Measurements from ENCODE around the gene PRKCA.

PRKCA gene

DNA sequence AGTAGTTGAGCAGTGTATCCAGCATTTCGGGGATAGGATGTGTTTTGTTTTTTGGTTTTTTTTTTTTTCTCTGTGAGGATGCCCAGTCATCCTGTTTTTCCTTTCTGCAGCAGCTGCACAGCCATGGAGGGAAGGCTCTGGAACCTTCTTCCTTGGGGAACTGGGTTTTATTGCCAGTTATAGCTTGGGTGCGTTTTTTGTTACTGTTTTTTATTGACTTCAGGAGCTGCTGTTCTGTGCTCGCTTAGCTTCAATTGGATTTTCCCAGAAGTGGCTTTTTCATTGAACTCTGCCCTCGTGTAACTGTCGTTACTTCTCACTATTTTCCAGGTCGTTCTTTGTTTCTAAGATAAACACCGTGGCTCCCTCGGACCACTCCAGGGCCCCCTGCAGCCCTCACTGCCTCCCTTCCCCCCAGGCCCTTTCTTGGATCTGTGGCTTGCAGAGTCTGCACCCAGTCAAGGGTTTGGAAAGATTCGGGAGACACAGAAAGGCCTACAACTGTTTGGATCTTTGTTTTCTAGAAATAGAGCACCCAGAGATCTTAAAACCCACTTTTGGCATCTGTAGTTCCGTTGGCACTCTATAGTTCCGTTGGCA is 412.8 kb downstream of the PRKCA start:
- POLR2A ChIA-PET (ENCODE audit: low non-redundant PET): no interaction called here
- no peak overlapping the region for H3K27ac ChIP-seq
- CTCF ChIA-PET: interaction anchor here (0.6 to 1.5 kb wide), 4 partner anchors 185 to 943 kb away, joined by 3 to 4 read pairs (median 3); no protein-coding TSS in a partner anchor
- DNase-seq (ENCODE audit: low spot score): no peak
- TF ChIP-seq, protein P1, sequence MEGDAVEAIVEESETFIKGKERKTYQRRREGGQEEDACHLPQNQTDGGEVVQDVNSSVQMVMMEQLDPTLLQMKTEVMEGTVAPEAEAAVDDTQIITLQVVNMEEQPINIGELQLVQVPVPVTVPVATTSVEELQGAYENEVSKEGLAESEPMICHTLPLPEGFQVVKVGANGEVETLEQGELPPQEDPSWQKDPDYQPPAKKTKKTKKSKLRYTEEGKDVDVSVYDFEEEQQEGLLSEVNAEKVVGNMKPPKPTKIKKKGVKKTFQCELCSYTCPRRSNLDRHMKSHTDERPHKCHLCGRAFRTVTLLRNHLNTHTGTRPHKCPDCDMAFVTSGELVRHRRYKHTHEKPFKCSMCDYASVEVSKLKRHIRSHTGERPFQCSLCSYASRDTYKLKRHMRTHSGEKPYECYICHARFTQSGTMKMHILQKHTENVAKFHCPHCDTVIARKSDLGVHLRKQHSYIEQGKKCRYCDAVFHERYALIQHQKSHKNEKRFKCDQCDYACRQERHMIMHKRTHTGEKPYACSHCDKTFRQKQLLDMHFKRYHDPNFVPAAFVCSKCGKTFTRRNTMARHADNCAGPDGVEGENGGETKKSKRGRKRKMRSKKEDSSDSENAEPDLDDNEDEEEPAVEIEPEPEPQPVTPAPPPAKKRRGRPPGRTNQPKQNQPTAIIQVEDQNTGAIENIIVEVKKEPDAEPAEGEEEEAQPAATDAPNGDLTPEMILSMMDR (conservative IDR thresholded peaks at IDR 0.05; ENCODE audit: low read depth): no peak

DNA sequence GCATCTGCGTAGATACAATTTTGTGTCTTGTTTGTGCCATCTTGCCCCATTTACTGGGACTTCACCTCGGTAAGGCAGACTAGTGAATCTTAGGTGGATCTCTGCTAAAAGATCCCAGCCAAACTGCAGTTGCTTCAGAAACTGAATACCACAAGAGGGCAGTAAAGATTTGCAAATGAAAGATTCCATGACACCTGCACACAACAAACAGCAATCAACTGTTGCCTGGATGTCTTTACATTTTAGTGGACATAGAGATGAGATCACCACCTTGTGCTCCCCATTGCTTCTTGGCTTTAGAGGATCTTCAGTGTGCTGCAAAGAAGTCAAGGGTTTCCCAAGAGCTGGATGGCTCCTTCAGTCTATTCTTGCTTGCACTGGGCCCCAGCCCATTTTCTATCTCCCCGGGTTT is 413.3 kb downstream of the PRKCA start:
- H3K27ac ChIP-seq: no peak overlapping the region
- ChIA-PET POLR2A (ENCODE audit: low non-redundant PET) (no interaction called here), CTCF (interaction anchor here (0.6 to 0.8 kb wide), 2 partner anchors 526 to 942 kb away, joined by 3 read pairs; no protein-coding TSS in a partner anchor)
- TF ChIP-seq, protein P1 (conservative IDR thresholded peaks at IDR 0.05; ENCODE audit: low read depth): peak; percentile 85
- DNase-seq (ENCODE audit: low spot score): peak; percentile 74

- ChIA-PET POLR2A (ENCODE audit: low non-redundant PET) (no interaction called here), CTCF (interaction anchor here (0.8 to 1.6 kb wide), 2 partner anchors 11 to 526 kb away, joined by 3 to 5 read pairs; no protein-coding TSS in a partner anchor)
- no peak overlapping the region for H3K27ac ChIP-seq
- TF ChIP-seq, protein P1 (conservative IDR thresholded peaks at IDR 0.05; ENCODE audit: low read depth): no peak
- no peak for DNase-seq (ENCODE audit: low spot score)
Observed at GRCh38 chr17:66716236-66717026, 414.0 kb downstream of the PRKCA start.

GRCh38 chr17:66717641-66718058 is 415.2 kb downstream of the PRKCA start:
- POLR2A ChIA-PET (ENCODE audit: low non-redundant PET): no interaction called here
- TF ChIP-seq, protein P1 (conservative IDR thresholded peaks at IDR 0.05; ENCODE audit: low read depth): no peak
- peak; percentile 79 for DNase-seq (ENCODE audit: low spot score)
- peak overlapping the region; percentile 36 for H3K27ac ChIP-seq
- CTCF ChIA-PET: interaction anchor here (0.6 to 1.6 kb wide), 2 partner anchors 10 to 11 kb away, joined by 3 to 5 read pairs; no protein-coding TSS in a partner anchor

DNA sequence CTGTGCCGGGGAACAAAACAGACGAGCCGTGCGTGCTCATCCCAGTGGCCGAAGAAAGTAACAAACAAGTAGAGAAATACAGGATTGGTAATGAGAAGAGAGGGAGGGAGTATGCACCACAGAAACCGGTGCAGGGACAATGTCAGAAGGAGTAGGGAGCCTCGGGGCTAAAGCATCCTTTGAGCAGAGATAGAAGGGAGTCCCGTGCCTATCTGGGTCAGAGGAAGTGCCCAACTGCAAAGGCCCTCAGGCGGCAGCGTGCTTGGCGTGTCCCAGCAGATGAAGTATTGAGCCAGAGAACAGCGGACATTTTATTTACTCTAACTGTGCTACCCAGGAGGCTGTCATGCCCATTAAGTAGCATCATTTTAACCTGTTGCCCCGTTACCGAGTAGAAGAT is 417.6 kb downstream of the PRKCA start:
- no peak overlapping the region for H3K27ac ChIP-seq
- ChIA-PET CTCF (interaction anchor here (0.6 to 0.7 kb wide), 3 partner anchors 182 to 1482 kb away, joined by 3 read pairs; no protein-coding TSS in a partner anchor), POLR2A (ENCODE audit: low non-redundant PET) (no interaction called here)
- TF ChIP-seq, protein P1 (conservative IDR thresholded peaks at IDR 0.05; ENCODE audit: low read depth): no peak
- no peak for DNase-seq (ENCODE audit: low spot score)

DNA sequence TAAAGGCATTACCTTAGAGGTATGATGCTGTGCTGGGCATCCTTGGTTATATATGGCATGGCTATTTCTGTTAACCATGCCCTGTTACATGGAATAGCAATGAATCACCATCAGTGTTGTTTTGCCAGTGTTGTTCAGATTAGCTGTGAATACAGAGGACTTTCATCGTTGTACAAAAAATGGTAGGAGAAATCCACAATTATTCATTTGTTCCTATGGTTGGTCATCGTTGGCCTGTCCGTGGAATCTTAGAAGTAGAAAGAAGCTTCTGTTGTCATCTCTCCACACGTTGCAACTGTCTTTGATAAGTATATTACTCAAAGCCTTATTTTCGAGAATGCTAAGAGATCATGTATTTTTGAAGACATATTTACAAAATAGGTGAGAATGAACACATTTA is 418.2 kb downstream of the PRKCA start:
- no peak for DNase-seq (ENCODE audit: low spot score)
- H3K27ac ChIP-seq: no peak overlapping the region
- POLR2A ChIA-PET (ENCODE audit: low non-redundant PET): no interaction called here
- TF ChIP-seq, protein P1 (conservative IDR thresholded peaks at IDR 0.05; ENCODE audit: low read depth): no peak
- CTCF ChIA-PET: interaction anchor here (0.6 to 0.7 kb wide), 2 partner anchors 182 to 1481 kb away, joined by 3 read pairs; no protein-coding TSS in a partner anchor
